Measurements from ENCODE around the gene CACNA2D2.

CACNA2D2 gene

DNA sequence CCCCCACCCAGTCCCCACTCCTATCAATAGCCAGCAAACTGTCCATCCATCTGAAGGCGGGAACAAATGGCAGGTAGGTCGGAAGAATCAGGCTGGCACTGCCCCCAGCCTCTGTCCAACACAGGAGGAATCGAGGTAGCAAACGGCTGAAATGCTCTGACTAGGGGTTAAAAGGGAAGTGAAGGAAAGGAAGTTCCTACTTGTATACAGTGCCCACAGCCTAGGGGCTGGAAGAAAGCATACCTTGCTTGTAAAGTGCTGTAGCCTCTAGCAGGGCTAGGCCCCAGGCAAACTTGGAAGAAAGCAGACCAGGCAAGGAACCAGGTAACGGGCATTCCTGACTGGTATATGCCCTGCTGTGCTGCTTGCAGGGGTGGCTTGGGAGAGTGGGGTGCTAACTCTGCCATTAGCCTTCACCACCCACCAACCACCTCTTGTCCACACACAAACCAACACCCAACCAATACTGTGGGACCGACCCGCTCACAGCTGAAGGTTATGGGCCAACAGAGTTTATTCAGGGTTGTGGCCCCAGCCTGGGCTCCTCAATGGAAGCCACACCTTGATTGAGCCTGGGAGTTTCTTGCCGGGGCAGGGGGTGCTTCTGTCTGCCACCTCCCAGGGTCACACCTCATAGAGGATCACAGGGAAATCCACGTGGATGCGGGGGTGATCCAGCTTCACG, 177.8 kb downstream of the CACNA2D2 start:
- no peak for DNase-seq (ENCODE audit: low read depth)

DNA sequence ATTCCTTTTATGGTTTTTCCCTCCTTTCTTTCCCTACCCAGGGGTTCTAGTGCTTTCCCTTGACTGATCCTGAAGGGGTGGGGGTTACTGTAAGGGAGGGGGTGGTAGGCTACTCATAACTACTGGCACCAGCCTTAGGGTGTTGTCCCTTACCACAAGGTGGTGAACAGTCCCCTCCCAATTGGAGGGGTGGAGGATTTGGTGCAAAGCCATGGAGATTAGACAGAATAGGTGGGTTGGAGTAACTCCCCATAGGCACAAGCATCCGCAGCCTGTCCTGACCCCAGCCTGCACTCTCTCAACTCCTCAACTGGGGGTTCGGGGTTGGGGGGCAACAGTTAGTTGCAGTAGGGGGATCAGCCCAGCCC, 178.3 kb downstream of the CACNA2D2 start:
- no peak for DNase-seq (ENCODE audit: low read depth)

DNA sequence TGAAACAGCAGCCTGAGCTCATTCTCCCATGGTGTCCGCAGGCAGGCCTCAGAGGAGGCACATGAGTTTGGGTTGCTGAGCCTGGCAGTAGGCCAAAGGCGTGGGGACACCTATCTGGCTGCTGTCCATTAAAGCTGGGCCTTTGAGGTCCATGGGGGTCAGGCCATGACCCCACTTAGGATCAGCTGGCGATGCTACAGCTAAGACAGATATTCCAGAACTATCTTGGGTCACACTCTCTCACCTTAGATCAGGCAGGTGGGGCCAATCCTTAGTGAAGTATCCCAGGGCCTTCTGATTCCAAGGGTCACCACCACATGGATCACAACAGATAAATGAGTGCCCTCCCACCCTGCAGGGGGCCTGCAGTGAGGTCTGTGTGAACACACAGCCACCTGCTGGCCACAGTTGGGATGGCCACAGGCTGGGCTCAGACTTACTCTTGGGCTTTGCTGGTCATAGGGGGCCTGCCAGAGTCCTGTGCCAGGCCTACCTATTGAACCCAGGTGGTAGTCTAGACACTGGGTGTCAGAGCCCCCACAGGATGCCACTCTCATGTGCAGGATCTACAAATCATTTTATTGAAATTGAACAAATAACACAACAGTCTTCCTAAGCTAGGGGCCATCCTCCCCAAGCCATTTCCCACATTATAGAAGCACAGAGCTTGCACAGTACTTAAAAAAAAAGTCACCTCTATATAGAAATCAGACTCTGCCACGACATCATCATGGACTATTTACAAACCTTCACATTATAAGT, 178.9 kb downstream of the CACNA2D2 start:
- peak; percentile 50 for DNase-seq (ENCODE audit: low read depth)

DNA sequence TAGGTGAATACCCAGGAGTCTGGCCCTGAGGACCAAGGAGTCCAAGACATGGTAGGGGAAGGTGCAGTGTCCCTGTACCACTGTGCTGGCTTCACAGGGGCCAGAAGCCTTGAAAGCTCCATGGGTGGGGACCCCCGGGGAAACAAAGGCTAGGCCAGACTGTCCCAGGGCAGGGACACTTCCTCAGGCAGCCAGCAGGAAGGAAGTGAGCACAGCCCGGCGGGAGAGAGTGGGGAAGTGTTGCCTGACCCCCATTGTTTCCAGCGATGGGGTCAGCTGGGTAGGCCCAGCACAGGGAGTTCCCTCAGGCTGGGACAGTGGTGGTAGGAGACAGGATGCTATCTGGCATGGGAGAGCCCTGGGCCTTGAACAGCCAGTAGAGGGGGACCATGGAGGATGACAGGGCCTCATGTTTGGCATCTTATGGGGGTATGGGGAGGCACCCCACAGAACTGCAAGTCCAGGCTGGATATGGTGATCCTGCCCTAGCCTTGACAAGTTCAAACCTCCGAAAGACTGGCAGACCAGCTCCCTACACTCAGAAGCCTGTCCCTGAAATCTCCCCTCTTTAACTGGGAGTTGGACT, 179.7 kb downstream of the CACNA2D2 start:
- no peak for DNase-seq (ENCODE audit: low read depth)

DNA sequence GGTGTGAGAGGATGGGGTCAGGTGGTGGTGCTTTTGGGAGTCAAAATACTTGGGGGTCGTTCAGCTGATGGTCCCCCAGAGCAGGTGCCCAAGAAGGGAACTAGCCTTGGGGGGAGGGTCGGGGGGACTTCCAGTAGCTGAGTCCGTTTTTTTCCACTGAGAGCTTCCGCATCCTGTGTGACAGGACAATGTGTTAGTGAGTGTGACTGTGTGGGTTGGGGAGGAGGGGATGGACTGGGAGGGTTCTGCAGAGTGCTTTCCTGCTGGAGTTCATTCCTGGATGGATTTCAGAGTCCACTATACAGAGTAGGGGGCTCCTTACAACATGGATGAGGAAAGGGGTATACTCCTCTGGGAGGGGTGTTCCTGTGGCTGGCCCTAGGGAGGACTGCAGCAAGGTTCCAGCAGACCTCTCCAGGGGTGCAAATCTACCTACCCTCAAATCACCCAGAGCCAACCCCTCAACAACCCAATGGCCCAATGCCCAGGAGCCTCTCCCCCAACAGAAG, 180.3 kb downstream of the CACNA2D2 start:
- no peak for DNase-seq (ENCODE audit: low read depth)

DNA sequence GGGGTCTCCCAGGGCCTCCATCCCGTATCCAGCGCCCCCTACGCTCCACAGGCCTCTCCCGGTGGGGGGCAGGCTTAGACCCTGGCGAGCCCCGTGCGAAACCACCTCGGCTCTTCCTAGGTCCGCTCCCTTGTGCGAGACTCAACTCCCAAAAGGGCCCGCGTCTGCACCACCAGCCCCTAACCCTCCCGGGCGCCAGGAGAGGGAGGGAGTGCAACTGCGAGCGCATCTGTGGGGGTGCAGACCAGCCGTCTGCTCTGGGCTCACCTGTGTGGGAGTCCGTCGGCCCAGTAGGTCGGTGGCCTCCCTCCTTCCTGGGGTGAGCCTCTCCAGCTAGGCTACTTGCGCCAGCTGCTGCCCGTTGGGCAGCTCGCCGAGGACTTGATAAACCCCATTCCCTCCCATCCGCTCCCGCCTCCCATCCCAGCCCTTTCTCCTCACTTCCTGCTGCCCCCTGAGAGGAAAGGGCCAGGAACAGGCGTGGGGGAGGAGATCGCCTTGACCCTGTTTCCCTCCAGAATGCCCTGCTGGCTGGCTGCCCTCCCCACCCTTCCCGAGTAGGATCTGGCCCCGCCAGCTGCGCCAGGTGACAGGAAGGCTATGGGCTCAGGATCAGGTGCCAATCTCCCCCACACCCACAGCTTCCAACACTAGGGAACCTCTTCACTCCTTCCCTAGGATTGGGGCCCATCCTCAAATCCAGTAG, 180.9 kb downstream of the CACNA2D2 start, which contains the start of gene HYAL2:
Gene HYAL2 (minus strand): TSS at position 360 of the 706 bp plus-strand sequence. CDS start 2,256 bp downstream, outside the sequence.
- no peak for DNase-seq (ENCODE audit: low read depth)

DNA sequence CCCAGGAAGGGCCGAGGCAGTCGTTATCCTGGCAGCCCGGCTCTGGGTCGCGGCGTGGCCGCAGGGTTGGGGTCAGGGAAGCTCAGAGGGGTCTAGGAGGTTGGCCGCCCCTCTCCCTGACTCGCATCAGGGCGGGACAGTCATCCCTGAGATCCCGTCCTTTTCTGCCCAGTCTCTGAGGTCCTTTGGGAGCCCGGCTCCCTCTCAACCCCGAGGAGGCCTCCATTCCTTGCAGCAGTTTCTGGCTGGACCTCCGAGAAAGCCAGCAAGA, 181.4 kb downstream of the CACNA2D2 start:
- no peak for DNase-seq (ENCODE audit: low read depth)

DNA sequence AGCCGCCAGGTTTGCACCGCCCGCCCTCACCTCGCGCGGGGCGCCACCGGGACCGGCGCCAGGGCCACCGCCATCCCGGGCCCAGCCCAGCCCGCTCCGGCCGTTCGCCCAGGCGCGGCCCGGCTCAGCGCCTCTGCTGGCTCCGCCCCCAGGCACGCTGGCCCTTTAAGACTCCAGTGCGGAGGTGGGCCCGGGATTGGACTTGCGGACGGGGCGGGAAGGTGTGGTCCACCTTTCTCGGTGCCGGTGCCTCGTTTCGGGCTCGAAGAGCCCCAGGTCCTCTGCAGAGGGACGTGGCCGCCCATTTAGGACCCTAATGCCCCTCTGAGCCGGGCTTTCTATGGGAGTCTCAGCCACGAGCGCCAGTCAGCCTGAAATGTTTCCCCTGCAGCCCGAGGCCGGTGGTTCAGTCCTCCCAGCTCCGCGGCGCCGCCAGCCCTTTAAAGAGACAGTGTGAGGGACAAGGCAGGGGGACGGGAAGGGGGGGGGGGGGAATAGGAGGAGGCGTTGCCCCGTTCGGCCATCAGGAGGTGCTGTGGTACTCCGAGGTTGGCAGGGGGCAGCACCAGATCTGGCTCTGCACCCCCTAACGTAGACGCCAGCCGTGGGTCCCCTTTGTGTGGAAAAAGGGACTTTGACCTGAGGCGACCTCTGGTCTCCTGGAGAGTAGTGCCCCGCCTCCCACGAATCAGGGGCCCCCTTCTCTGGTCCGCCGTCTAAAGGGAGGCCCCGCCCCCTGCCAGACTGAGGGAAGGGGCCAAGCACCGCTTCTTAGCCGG, 181.9 kb downstream of the CACNA2D2 start:
- peak; percentile 72 for DNase-seq (ENCODE audit: low read depth)

DNA sequence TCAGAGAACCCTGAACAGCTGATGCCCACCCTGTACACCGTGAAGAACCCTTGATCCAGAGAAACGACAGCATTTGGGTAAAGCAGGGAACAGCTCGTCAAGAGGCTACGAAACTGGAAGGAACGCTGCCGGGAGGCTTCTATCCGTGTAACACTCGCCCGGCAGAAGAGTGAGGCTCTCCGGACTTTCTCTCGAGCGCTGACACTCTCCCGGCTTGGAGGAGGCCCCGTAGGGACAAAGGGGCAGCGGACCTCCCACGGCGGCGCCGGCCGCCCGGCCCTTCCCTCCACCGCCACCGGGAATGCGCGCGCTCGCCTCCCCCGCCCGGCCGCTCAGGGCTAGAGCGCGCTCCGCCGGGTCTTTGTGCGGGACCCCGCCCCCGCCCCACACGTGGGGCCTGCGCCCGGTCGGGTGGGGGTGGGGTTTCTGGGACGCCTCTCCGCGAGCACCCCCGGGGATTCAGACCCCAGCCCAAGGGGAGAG, 182.5 kb downstream of the CACNA2D2 start:
- peak; percentile 46 for DNase-seq (ENCODE audit: low read depth)

DNA sequence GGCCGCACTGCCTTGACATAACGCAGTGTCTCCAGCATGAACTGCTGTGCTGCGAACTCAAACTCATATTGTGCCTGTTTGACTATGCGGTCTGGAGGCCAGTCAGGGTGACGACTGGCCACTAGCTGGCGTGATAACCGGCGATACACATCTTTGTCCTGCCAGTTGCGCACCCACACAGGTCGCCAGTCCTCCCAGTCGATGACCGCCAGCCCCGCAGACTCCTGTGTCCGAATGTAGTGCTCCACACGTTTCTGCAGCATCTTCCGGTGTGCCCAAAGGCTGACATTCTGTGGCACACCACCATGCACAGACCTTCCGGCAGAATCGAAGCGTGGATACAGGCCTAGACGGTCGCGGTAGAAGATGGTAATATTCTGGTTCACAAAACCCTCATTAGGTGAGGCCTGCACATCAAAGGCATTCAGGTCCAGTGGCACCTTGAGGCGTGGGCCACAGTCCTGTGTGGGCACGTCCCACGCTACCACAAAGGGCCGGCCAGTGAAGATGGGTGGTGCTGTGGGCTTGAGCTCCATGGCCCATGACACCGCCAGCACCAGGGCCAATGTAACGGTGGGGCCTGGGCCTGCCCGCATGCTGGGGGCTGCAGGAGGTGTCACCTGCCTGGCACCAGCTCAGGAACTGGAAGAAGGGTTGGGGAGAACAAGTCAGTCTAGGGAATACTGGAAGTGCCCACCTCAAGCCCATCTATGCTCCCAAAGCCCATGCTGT, 183.4 kb downstream of the CACNA2D2 start:
- no peak for DNase-seq (ENCODE audit: low read depth)

DNA sequence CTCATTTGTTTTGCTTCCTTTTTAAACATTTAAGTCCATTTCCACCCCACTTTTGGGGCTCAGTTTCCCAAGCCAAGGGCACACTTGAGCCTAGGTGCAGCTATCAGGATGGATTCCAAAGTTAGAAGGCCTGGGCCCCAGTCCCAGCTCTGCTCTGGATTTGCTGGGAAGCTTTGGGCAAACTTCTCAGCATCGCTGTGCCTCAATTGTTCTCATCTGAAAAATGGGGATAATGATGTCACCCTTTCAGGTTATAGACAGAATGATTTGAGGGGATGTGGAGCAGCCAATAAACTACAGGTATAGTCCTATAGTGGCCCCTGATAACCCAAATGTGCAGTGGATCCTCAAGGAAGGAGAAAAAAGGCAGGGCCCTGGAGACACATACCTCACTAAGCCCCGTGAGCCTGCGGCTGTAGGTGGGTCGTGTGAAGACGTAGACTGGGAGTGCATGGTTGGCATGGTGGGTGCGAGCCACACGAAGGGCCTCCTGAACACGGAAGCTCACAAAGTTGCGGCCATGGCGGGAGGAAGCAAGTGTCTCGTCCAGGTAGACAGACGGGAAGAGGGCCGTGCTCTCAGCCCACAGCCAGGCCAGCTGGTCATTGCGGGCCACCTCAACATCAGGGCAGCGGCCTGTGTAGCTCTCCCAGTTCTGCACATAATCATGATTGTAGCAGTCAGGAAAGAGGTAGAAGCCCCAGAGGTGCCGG, 184.1 kb downstream of the CACNA2D2 start:
- DNase-seq (ENCODE audit: low read depth), result no peak

DNA sequence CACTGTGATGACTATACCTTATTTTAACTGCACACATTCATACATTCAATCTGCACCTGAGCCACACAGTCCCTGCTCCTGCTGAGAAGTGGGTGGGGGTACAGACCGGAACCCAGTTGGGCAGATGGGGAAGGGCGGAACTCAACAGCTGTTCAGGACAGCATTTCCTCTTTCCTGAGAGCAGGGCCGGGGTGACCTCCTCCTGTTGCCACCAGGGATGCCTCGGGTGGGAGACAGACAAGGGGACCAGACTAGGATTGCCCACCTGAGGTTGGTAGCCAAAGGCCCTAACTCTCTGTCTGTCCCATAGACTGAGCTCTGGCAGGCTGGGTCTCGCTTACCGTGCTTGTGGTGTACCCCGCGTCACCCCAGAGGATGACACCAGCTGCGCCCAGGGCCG, 184.8 kb downstream of the CACNA2D2 start:
- DNase-seq (ENCODE audit: low read depth), result no peak

DNA sequence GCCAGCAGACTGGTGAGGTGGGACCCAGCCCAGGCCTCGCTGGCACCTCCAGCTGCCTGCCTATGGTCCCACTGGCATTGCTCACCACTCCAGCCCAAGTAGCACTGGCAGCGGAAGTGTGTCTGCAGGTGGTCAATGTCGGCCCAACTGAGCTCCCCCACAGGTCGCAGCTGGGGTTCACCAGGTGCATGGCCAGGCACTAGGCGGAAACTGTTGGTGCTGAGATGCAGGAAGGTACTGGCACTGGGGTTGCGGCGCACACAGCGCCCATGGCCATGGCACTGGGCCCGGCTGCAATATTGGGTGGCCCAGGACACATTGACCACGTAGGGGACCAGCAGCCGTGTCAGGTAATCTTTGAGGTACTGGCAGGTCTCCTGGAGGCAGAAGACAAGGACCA, 185.3 kb downstream of the CACNA2D2 start:
- no peak for DNase-seq (ENCODE audit: low read depth)

DNA sequence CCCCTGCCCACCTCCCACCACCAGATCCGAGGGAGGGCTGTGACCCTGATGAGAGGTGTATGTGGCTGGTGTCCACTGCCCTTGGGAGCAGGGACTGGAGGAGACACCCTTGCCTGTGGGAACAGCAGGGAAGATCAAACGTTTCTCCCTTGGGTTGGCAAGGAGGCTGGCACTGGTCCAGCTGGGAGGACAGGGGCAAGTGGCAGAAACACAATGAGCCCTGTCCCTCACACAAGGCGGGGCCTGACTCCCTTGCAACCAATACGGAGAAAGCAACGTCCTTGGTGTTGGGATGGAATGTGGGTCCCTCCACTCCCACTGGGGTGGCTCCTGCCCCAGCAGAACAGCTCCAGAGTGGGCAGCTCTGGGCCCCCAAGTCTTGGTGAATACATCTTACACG, 186.1 kb downstream of the CACNA2D2 start:
- DNase-seq (ENCODE audit: low read depth), result no peak

DNA sequence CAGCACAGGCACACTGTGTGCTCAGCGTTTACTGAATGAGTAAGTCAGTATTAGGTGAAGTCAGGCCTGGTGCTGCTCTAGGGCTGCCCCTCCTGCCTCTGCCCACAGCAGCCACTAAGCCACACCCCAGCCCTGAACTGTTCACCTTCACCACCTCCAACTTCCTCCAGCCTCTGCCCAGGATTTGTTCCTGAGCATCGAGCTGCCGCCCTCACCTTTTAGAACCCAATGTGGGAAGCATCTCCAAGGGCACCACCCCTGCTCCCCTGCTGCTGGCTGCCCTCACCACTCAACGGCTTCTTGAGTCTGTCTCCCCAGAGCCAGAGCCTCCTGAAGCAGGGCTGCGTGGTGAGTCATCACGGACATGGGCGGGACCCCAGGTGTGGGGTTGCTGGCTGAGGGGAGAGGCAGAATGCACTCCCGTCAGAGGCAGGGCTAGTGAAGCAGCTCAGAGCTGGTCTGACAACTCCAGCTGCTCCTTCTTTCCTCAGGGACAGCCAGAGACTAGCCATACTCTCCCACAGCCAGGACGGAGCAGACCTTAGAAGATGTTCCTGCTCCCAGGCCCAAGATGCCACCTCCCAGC, 186.7 kb downstream of the CACNA2D2 start:
- peak; percentile 53 for DNase-seq (ENCODE audit: low read depth)

DNA sequence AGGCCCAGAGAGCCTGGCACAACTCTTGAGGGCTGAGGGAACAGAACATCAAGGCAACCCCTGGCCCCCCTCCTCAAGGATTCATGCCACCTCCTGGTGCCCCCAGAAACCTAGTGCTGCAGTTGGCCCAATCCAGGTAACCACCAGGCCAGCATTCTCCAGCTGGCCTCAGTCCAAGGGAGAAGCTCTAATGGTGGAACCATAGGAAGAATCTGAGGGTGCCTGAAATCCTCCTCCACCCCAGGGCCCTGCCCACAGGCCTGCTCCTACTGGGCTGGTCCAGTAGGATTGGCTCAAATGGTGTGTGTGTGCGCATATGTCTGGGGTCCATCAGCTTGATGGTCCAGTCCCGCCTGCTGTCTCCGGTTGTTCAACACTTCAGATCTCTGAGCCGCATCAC, 188.6 kb downstream of the CACNA2D2 start:
- no peak for DNase-seq (ENCODE audit: low read depth)

DNA sequence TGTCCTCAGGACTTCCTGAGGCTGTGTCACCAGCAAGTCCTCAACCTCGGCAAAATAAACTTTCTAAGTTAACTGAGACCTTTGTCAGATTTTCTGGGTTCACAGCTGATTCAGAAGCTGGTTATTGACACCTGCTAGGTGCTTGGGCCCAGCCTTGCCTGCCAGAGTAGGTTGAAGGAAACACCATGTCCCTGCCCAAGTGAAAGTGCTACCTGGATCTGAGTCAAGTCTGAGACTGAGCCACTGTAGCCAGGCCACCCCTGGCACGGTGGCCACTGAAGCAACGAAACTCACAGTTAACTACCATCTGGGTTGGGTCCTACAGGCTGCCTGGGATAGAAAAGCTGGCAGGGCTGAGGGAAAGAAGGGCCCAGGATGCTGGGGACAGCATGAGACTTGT, 189.1 kb downstream of the CACNA2D2 start:
- DNase-seq (ENCODE audit: low read depth), result no peak
